Endothelial cell of umbilical vein (primary cell): ENCODE results near the gene NPSR1.

Experiments used
- CTCF ChIP-seq, 2 donors: IDR thresholded peaks; 1 replicate in 1 of 2; 2 replicates in 1 of 2; pipeline ENCODE4 v1.5.1; 2011; ENCODE audit warnings: low read length in 2 of 2, mild to moderate bottlenecking in 2 of 2, moderate library complexity in 2 of 2, control low read depth in 1 of 2, inconsistent platforms in 1 of 2, low read depth in 1 of 2; ENCODE audit not compliant: insufficient read depth in 1 of 2; ENCODE audit errors: extremely low read depth in 1 of 2
- EZH2 ChIP-seq: IDR thresholded peaks from 2 replicates; pipeline ENCODE4 v1.6.1; 2012; ENCODE audit warnings: borderline replicate concordance, low read depth, mild to moderate bottlenecking, moderate library complexity, low read length, inconsistent platforms; ENCODE audit not compliant: severe bottlenecking
- FOS ChIP-seq: IDR thresholded peaks from 2 replicates; pipeline ENCODE4 v1.6.1; 2011; ENCODE audit warnings: mild to moderate bottlenecking, low read length, moderate library complexity, borderline replicate concordance; ENCODE audit not compliant: insufficient read depth
- GATA2 ChIP-seq: IDR thresholded peaks from 2 replicates; pipeline ENCODE4 v1.7.0; 2011; ENCODE audit warnings: low read depth, mild to moderate bottlenecking, moderate library complexity, mixed read lengths, low read length; ENCODE audit not compliant: insufficient read length, insufficient read depth
- JUN ChIP-seq: IDR thresholded peaks from 2 replicates; pipeline ENCODE4 v1.6.1; 2011; ENCODE audit warnings: borderline replicate concordance, low read depth; ENCODE audit not compliant: insufficient read length, insufficient read depth
- MAX ChIP-seq: IDR thresholded peaks from 2 replicates; pipeline ENCODE4 v1.6.1; 2011; ENCODE audit not compliant: insufficient read depth, insufficient read length
- MYC ChIP-seq: IDR thresholded peaks from one replicate; pipeline ENCODE4 v1.6.1; 2011; ENCODE audit warnings: mild to moderate bottlenecking, low read depth, low read length
- POLR2A ChIP-seq: IDR thresholded peaks from 2 replicates; pipeline ENCODE4 v1.6.1; 2012; ENCODE audit warnings: low read depth, mild to moderate bottlenecking, control low read depth, low read length
- POLR2AphosphoS5 ChIP-seq: IDR thresholded peaks from 2 replicates; pipeline ENCODE4 v1.6.1; 2012; ENCODE audit warnings: low read depth, mild to moderate bottlenecking, control low read depth, low read length, moderate library complexity; ENCODE audit not compliant: insufficient read depth

- TF ChIP-seq CTCF (IDR thresholded peaks at IDR 0.05; ENCODE audit: extremely low read depth in 1 of 2, insufficient read depth in 1 of 2, low read depth in 1 of 2, low read length in 2 of 2), result no peak
- no peak for TF ChIP-seq JUN
- no peak for TF ChIP-seq POLR2AphosphoS5
- no peak for TF ChIP-seq EZH2
- no peak for TF ChIP-seq POLR2A
- no peak for TF ChIP-seq FOS
- no peak for TF ChIP-seq GATA2
- TF ChIP-seq MYC, result no peak
- no peak for TF ChIP-seq MAX
Observed at GRCh38 chr7:34747176-34747781, 89.3 kb downstream of the NPSR1 start.
